ENCODE measurements around the gene SLC7A8. TPM values are rescaled to one million over a fixed set of nuclear protein-coding genes. Genes with fewer than 3 reads are reported as not detected.

Gene SLC7A8
- total and polyA plus RNA-seq, 10 of the 15 experiments (the other 5 are each of a cell fraction or from before 2014, with no cell fraction given) = 0.06 to 0.28 (median 0.21) TPM; not detected in 7

GRCh38 chr14:23131482-23131881 is 52.0 kb downstream of the SLC7A8 start:
- no peak for DNase-seq (ENCODE audit: low read depth, low spot score)
- Histone ChIP-seq H3K27ac (ENCODE audit: control insufficient read depth, insufficient read depth) (no peak overlapping the region), H3K36me3 (ENCODE audit: control insufficient read depth in 2 of 2, insufficient read depth in 2 of 2, low read length in 1 of 2) (no peaks in the 10 kb centered on the region), H3K9me3 (replicated peaks; ENCODE audit: control insufficient read depth, insufficient read depth, low read length) (no peaks in the 10 kb centered on the region), H3K9ac (ENCODE audit: control insufficient read depth, insufficient read depth, low read length) (no peak overlapping the region), H3K4me3 (no peak overlapping the region), H3K4me2 (ENCODE audit: control insufficient read depth, insufficient read depth) (no peak overlapping the region), H4K20me1 (ENCODE audit: control insufficient read depth, insufficient read depth) (no peaks in the 10 kb centered on the region), H3K4me1 (ENCODE audit: control insufficient read depth, insufficient read depth, low read length) (no peaks in the 10 kb centered on the region), H3K27me3 (replicated peaks in 1 of 2; ENCODE audit: control insufficient read depth in 2 of 2, insufficient read depth in 2 of 2, low read length in 1 of 2) (no peaks in the 10 kb centered on the region; a peak in 1 of 4 replicates), H2AFZ (ENCODE audit: control insufficient read depth, low read depth, low read length) (no peak overlapping the region), H3K79me2 (ENCODE audit: control insufficient read depth, insufficient read depth, low read length) (no peaks in the 10 kb centered on the region)
- SMC1A ChIA-PET (ENCODE audit: uncharacterized antibody, unreplicated experiment) = no interaction called here
- CTCF ChIA-PET = interaction anchor here (2.8 kb wide), 1 partner anchor 11 kb away, joined by 24 read pairs; no protein-coding TSS in a partner anchor
- BruUV-seq (replicated peaks) = no TSS peak
- RAD21 ChIA-PET (ENCODE audit: unreplicated experiment) = no interaction called here
- TF ChIP-seq TBL1XR1 (IDR thresholded peaks at IDR 0.05; ENCODE audit: low read depth, low read length) (no peak), IKZF1 (conservative IDR thresholded peaks at IDR 0.05) (no peak)
- in situ Hi-C loops (cut with MboI) (no loop called here), intact Hi-C loops (cut with micrococcal nuclease; ENCODE audit: unreplicated experiment) (no loop called here)
- no peak for ATAC-seq
- WGBS (ENCODE audit: insufficient coverage, insufficient replicate concordance, low lambda C conversion rate, missing lambda C conversion rate) = 33% methylated on average over 5 of the region's 5 CpGs
- POLR2A ChIA-PET = no interaction called here
- no peak for FAIRE-seq

GRCh38 chr14:23130871-23131270 is 52.6 kb downstream of the SLC7A8 start:
- ChIA-PET POLR2A (no interaction called here), RAD21 (ENCODE audit: unreplicated experiment) (interaction anchor here (0.8 kb wide), 1 partner anchor 10 kb away, joined by 4 read pairs; no protein-coding TSS in a partner anchor), CTCF (interaction anchor here (1.5 to 2.8 kb wide), 2 partner anchors 10 to 54 kb away, joined by 3 to 24 read pairs; no protein-coding TSS in a partner anchor), SMC1A (ENCODE audit: uncharacterized antibody, unreplicated experiment) (interaction anchor here (2.0 kb wide), 1 partner anchor 10 kb away, joined by 10 read pairs; no protein-coding TSS in a partner anchor)
- H3K79me2 ChIP-seq (ENCODE audit: control insufficient read depth, insufficient read depth, low read length) = no peaks in the 10 kb centered on the region
- no peak overlapping the region for H3K4me3 ChIP-seq
- H3K4me1 ChIP-seq (ENCODE audit: control insufficient read depth, insufficient read depth, low read length) = no peaks in the 10 kb centered on the region
- no peak overlapping the region for H3K9ac ChIP-seq (ENCODE audit: control insufficient read depth, insufficient read depth, low read length)
- no peaks in the 10 kb centered on the region for H3K36me3 ChIP-seq (ENCODE audit: control insufficient read depth in 2 of 2, insufficient read depth in 2 of 2, low read length in 1 of 2)
- no peaks in the 10 kb centered on the region; a peak in 1 of 4 replicates for H3K27me3 ChIP-seq (replicated peaks in 1 of 2; ENCODE audit: control insufficient read depth in 2 of 2, insufficient read depth in 2 of 2, low read length in 1 of 2)
- no TSS peak for BruUV-seq (replicated peaks)
- FAIRE-seq (no peak), ATAC-seq (no peak), DNase-seq (ENCODE audit: low read depth, low spot score) (no peak)
- H3K27ac ChIP-seq (ENCODE audit: control insufficient read depth, insufficient read depth) = no peak overlapping the region
- no peaks in the 10 kb centered on the region for H3K9me3 ChIP-seq (replicated peaks; ENCODE audit: control insufficient read depth, insufficient read depth, low read length)
- intact Hi-C loops (cut with micrococcal nuclease; ENCODE audit: unreplicated experiment) (no loop called here), in situ Hi-C loops (cut with MboI) (no loop called here)
- no peak overlapping the region for H3K4me2 ChIP-seq (ENCODE audit: control insufficient read depth, insufficient read depth)
- WGBS (ENCODE audit: insufficient coverage, insufficient replicate concordance, low lambda C conversion rate, missing lambda C conversion rate) = 0% methylated on average over 3 of the region's 3 CpGs
- no peaks in the 10 kb centered on the region for H4K20me1 ChIP-seq (ENCODE audit: control insufficient read depth, insufficient read depth)
- H2AFZ ChIP-seq (ENCODE audit: control insufficient read depth, low read depth, low read length) = no peak overlapping the region
- TF ChIP-seq GABPA (IDR thresholded peaks at IDR 0.05; ENCODE audit: low read depth) (no peak), TARDBP (IDR thresholded peaks at IDR 0.05; ENCODE audit: borderline replicate concordance) (no peak), ZBED1 (IDR thresholded peaks at IDR 0.05; ENCODE audit: borderline replicate concordance) (no peak), TCF3 (IDR thresholded peaks at IDR 0.05; ENCODE audit: borderline replicate concordance, insufficient read depth, low read depth, low read length) (no peak), IRF3 (IDR thresholded peaks at IDR 0.05) (no peak), MLLT1 (IDR thresholded peaks at IDR 0.05) (no peak), NR2F1 (conservative IDR thresholded peaks at IDR 0.05) (no peak), SMAD1 (IDR thresholded peaks at IDR 0.05; ENCODE audit: low read depth, partially characterized antibody) (no peak), NFYA (IDR thresholded peaks at IDR 0.05; ENCODE audit: borderline replicate concordance, low read depth, low read length) (no peak), ZBTB40 (IDR thresholded peaks at IDR 0.05; ENCODE audit: borderline replicate concordance) (no peak)

Data from GM12878 (cell line).